HG02970 (cell line): ENCODE results near the gene GPC5.
"Not testable (repeated sequence)": the region's sequence is repeated elsewhere in the genome, so short reads cannot be mapped to it uniquely, and the experiment has no call there.

Source experiments
- ATAC-seq: cut with Tn5 transposase; IDR thresholded peaks from one replicate; pipeline ENCODE4 v1.9.1; 2021; ENCODE audit warnings: mild to moderate bottlenecking, moderate library complexity, moderate number of reproducible peaks; ENCODE audit not compliant: unreplicated experiment, low FRiP score

Gene GPC5

DNA sequence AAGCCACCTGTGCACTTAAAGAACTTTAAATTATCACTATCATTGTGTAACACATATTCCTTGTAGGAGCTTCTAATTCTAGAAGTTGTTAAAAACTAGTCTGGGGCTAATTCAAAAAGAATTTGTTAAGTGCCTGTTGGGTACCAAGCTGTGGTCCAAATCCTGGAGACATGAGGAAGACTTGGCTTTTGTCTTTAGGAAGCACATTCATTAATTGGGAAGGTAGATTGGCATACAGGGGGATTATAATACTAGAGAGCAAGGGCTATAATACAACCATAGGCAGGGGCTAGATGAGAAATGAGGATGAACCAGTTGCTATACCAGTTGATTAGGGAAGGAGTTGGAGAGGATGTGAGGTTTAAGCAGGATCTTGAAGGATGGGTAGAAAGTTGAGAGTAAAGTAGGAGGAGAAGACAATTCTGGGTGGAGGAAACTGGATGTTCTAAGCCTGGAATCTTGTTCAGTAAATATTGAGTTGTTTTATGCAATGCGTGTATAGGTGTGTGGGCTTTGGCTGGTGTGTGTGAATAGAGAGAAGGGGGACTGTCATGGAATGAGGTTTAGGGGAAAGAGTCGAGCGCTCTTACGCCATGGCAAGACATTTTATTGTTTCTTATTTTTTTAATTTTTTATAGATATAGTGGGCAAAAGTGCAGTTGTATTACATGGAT lies 350.1 kb downstream of the GPC5 start:
- no peak for ATAC-seq

DNA sequence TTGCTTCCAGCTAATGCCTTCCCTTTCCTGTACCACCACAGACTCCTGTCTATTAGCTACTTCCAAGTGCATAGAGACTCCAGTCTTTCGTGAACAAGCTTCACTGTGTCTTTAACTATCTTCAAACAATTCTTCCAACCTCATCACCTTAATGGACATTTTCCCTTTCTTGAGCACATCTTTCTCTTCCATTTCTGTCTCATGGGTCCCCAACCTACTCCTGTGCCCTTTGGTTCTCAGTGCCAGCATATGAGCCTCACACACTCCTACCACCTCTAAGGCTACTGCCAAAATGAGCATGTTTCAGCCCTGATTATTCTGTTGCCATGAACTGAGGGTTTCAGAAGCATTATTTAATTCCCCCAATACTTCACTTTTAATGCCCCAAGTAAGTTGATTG lies 360.3 kb downstream of the GPC5 start:
- ATAC-seq: no peak

DNA sequence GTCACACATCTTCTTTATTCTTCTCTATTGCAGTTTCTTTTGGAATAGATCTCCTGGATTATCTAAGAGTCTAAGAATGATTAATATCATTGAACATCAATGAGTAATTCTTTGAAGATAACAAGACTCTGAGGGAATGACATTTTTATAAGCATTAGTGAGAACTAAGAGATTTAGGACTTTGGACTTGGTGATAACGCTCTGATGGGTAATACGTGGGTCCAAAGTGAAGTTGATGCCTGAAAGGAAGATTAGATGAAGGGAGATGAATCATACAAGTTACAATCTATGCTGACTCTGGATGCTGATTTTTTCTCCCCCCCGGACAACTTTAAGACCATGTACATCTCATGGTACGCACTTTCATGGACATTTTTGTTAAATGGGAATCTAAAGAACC lies 364.5 kb downstream of the GPC5 start:
- ATAC-seq: no peak

DNA sequence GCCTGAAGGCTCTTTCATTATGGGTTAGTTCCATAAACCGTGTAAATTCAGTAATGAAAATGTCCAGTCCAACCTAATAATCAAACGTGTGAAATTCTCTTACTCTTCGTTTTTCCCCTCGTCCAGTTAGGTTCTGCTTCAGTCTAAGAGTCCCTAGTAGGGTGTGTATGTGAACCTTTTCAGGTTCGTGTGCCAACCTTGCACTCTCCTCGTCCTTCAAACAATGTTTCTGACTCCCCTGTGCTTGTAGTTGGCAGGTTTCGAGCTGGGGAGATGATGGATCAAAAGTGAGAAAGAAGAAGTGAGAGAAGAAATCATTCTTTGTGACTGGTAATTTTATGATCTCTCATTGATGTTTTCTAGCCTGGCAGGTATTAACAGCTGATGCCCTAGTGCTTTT lies 366.1 kb downstream of the GPC5 start:
- ATAC-seq: no peak

DNA sequence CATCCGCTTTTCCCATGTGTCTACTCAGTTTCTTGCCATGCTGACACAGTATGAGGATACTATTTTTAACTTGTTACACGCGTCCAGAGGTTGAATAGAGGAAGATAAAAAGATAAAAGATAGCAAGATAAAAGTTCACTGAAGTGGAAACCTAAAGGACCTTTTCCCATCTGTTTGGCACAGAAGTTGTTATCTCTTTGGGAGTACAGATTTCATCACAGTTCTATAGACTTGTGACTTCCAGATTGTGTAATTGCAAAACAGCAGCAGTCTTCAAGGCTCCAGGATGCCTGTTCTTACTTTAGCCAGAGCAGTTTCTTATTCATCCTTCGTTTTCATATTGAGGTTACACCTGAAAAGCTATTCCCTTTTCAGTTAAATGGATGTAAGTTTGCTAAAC lies 369.2 kb downstream of the GPC5 start:
- no peak for ATAC-seq

DNA sequence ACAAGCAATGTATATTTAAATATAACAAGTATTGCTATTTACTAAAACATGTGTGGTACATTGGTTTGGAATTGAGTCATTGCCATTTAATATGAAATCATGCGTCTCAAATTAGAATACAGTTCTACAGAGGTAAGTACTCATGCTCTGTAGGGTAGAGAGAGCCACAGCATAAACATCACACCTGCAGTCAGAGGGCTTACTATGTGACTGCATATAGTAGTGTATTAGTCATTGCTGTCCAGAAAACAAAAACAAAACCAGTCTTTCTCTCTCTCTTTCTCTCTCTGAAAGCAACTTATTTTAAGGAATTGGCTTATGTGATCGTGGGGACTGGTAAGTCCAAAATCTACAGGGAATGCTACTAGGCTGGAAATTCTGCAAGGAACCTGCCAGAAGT lies 370.3 kb downstream of the GPC5 start:
- no peak for ATAC-seq

DNA sequence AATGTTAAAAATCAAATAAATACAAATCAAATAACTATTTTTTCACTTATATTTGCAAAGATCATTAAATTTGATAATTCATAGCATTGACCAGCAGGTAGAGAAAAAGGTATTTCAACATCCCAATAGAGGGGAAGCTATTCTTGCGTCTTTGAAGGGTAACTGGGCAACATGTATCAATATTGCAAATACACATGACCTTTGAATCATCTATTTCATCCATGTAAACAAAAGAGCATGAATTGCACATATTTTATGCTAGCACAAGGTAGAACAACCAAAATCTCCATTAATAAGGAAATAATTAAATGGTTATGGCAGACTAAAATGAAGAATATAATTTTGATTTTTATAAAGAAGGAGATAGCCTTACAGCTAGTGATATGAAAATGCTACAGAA lies 372.8 kb downstream of the GPC5 start:
- ATAC-seq: no peak

DNA sequence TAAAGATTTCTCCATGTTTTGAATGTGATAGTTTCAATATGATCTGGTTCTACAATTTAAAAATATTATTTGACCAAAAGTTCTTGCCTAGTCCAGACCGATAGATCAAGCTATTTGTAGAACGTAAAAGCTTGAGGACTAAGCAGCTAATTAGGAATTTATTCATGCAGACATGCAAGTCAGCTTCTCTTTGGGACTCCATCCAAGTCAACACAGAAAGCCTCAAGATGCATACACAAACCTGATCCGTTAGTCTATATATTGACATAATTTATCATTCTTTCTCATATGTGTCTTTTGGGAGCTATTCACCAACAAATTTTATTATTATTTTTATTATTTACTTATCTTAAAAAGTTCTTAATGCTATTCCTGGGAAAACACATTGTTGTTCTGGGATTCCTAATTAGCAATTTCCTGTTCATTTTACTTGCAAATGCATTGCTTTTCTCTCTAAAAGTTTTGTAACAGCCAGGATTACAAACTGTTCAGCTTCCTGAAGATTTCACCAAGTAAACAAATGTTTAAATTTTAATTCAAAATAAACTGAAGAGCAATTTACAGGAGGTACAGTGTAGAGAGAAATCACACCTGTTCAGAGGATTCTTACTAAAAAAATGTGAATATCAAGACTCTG lies 375.3 kb downstream of the GPC5 start:
- ATAC-seq: no peak

DNA sequence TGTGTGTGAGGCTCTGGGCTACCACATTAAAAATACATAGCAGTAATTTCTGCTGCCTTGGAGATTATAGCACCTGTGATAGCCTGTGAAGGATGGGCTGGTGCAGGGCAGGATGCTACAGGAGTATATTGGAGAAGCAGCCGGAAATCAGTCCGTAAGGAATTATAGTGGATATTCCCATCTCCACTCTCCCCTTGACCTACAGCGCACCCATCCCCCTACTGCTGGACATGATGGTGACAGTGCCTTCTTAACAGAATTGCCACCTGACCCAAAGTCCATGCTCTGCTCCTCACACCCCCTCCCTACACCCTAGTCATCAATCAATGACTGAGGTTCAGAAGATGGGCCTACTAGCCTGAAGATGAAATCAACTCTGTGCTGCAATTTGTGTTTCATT lies 376.0 kb downstream of the GPC5 start:
- ATAC-seq: no peak

DNA sequence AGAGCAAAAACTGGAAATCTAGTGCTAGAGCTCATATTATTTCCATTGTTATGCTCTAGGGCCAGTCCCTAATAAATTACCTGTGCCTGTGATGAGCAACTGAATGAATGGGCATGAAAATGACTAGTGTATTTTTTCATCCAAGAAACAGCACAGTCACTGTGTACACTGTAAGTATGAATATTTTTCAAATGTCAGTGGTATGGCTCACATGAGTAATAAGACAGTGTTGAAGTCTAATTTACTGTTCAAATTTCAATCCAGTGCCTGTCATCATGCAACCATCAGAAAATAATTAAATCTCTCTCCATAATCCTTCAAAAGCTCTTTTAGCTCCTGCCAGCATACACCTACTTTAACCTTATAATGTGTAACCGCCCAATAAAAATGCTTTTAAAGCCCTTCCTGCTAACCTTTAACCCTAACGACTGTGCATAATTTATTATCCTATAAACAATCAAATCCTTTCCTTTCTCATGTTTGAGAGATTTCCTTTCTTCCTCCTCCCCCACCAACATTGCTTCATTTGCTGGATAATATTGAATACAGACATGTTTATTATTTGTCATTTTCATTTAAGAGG lies 378.3 kb downstream of the GPC5 start:
- no peak for ATAC-seq

DNA sequence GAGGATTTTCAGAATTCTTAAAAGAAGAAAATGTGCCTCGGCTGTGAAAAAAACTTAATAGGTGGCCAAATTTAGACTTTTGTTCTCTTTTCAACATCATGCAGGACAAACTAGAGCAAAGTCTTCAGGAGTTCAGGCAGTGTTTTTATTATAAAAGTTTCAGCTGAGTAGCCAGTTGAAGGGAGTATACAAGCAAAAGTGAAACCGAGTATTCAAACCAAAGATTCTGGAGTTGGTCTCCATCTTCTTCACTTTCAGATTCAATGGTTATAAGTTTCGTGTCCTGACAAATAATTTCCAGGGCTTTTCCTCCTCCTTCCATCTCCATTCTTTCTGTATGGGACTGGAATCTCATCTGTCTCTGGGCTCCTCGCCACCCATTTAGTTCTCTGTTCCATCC lies 379.7 kb downstream of the GPC5 start:
- no peak for ATAC-seq

DNA sequence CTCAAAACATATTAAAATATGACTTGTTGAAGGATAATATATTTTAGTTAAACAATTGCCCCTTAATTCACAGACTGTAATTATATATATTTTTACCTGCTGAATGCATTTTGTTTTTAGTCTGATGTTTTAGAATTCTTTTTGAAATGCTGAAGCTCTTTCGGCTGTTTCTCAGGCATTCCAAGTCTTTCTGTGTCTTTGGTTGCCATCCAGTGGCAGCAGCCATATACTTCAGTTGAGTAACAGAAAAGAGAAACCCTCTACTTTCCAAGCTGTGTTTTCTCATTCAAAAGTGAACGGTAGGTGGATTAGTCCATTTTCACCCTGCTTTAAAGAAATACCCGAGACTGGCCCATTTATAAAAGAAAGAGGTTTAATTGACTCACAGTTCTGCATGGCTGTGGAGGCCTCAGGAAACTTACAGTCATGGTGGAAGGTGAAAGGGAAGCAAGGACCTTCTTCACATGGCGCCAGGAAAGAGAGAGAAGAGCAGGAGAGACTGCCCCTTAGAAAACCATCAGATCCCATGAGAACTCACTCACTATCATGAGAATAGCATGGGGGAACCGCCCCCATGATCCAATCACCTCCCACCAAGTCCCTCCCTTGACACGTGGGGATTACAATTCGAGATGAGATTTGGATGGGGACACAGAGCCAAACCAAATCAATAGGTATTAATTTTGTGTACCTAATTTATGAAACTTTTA lies 383.7 kb downstream of the GPC5 start:
- not testable (repeated sequence) for ATAC-seq

DNA sequence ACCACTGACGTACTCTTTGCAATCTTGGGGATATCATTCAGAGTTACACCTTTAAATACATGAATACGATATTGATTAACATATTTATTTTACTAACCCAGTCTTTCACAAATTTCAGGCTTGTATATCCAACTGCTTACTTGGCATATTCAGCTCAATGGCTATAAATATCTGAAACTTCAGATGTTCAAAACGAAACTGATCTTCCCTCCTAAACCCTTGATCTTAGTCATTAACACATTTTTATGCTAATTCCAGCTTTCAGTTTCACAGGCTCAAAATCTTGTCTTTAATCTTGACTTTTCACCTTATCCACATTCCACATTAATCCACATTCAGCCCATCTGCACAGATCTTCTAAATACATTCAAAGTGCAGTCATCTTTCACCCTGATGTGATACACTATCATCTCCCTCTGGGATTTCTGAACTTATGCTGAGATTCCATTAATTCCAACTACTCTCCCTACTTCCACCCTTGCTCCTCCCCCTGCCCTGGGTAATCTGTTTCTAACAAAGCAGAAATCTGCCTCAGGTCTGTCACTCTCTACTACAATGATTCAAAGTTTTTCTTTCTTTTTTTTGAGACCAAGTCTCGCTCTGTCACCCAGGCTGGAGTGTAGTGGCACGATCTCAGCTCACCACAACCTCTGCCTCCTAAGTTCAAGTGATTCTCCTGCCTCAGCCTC lies 387.2 kb downstream of the GPC5 start:
- peak; percentile 87 for ATAC-seq

DNA sequence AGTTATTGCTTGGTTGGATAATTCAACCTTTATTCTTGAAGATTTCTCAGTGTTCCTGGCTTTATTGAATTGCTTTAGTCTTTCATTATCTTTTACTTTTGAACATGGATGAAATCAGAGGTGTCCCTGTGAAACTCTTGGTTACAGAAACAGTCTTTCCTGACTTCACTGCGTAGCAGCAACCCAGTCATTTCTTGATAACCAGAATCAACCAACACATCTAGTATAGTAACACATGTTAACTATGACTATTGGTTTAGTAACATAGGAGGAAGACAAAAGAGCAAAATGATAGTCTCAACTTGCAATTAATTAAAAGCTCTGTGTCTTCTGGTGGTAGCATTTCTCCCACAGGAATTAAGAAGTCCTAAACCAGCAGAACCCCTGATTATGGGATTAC lies 393.6 kb downstream of the GPC5 start:
- ATAC-seq: no peak

DNA sequence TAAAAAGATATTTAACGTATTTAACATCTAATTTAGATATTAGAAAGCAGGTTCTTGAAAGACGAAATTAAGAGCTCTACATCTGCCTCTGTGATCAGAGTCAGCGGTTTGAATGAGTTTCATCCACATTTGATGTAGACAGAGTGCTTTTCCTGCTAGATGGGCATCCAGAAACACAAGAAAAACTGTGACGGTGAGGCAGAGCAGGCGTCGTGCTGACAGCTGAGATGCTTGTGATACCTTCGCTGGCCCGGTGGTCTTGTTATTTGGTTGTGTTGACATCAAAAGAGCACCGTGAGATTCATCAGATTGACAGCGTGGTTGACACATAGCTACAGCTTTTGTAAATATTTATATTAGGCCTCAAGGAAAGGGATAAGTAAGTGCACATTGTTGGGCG lies 399.1 kb downstream of the GPC5 start:
- ATAC-seq: no peak

DNA sequence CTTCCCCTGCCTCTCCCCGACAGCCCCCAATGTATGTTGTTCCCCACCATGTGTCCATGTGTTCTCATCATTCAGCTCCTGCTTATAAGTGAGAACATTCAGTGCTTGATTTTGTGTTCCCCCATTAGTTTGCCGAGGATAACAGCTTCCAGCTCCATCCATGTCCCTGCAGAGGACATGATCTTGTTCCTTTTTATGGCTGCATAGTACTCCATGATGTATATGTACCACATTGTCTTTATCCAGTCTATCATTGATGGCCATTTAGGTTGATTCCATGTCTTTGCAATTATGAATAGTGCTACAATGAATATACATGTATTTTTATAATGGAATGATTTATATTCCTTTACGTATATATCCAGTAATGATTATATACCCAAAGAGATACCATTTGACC lies 399.9 kb downstream of the GPC5 start:
- not testable (repeated sequence) for ATAC-seq

DNA sequence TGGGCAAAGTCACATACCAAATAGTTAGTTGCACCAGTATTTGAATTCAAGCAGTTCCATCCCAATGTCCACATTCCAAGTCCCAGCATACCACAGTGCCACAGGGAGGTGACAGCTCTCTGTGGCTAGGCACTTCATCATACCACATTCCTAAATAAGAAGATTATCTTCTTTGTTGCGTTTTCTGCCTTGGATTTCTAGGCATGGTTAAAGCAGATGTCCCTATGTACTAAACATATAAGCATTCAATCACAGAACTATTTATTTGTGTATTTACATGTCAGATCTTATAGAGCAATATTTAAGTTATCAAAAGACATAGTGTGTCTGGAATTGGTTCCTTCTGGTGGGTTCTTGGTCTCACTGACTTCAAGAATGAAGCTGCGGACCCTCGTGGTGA lies 403.4 kb downstream of the GPC5 start:
- not testable (repeated sequence) for ATAC-seq

DNA sequence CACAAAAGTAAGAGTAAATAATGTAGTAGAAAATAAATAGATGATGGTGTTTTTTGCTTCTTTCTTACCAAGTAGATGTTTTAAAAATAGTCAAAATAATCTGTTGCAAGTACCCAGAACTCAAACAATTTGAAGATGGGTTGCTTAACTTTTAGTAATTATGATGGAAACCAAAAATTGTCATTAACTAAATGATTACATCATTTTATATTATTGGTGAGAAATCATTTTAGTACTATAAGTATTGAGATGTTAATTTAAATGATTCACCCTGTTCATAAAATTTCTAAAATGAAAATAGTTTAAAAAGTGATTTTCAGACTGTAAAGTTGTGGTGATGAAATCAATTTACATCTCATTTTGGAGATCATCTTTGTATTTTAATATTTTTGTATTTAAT lies 404.5 kb downstream of the GPC5 start:
- no peak for ATAC-seq

DNA sequence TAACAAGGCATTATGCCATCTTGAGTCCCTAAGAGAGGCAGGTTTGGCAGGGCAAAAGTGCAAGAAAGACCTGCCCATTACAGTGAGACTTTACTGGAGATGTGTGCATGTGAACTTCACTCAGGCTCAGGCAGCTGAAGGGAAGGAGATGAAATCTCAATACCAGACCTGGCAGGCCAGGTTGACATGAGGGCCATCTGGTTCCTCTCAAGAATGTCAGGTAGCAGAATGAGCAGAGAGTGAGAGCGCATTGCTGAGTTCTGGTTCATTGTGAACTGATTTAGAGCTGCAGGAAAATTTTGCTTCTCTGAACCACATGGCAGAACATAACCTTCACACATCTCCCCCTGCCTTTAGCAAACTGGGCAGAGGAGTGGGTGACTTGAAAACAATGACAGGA lies 406.3 kb downstream of the GPC5 start:
- no peak for ATAC-seq

DNA sequence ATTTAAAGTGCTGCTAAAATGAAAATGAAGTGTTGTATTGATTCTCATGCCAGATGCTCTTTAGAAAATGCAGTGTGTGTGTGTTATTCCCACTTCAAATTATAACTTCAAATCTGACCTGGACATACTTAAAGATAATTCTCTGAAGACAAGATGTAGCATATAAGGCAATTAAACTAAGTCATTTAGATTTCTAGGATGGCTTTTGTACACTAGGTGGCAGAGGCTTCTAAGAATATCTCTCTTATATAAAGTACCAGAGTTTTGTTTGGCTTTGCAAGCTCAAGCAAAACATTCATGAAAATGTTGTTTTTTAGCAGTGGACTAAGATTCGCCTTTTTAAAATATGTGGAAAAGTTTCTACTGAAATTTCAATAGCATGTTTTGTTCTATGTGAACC lies 407.2 kb downstream of the GPC5 start:
- ATAC-seq: no peak

DNA sequence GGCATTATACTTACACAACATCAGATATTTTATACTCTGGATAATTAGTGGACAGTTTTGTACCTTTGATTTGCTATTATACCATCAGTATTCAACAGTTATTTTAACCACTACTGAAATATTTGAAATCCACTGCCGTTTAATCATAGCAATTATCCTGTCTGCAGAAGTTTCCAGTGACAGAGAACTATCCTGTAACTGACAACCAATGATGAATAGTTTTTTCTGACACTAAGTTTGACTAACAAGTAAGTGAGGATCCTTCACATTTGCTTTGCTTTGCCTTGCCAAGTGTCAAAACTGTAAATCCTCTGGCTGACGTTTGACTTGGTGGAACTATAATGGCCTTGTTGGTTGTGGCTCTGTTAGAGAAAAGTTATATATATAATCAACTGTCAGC lies 410.7 kb downstream of the GPC5 start:
- no peak for ATAC-seq
